GM18517 (cell line): ENCODE results near the gene SLC46A2.

Source experiments
- ATAC-seq: cut with Tn5 transposase; IDR thresholded peaks from one replicate; pipeline ENCODE4 v1.9.1; 2021; ENCODE audit warnings: mild to moderate bottlenecking, moderate library complexity; ENCODE audit not compliant: unreplicated experiment

Gene SLC46A2

GRCh38 chr9:112860451-112860850 is 30.2 kb downstream of the SLC46A2 start:
- no peak for ATAC-seq

- ATAC-seq: peak; percentile 66
Measured at GRCh38 chr9:112858625-112859147, 32.0 kb downstream of the SLC46A2 start.

- no peak for ATAC-seq
Measured at GRCh38 chr9:112858005-112858404, 32.7 kb downstream of the SLC46A2 start.

DNA sequence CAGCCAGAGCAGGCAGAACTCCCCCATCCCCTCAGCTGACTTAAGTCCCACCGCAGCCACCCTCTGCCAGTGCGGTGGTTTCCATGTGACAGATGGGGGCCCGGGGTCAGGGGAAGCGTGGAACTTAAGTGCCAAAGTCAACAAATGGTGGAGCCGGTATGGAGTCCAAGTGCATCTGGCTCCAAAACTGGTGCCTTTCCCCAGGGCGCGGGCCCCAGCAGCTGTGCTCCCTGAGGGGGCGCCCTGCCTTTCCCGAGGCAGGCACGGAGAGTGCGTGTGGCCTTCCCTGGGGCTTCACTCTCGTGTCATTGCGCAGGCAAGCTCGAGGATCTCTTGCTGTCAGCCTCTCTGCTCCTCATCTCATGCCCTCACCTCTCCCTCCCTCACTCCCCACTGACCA is 33.8 kb downstream of the SLC46A2 start:
- no peak for ATAC-seq

DNA sequence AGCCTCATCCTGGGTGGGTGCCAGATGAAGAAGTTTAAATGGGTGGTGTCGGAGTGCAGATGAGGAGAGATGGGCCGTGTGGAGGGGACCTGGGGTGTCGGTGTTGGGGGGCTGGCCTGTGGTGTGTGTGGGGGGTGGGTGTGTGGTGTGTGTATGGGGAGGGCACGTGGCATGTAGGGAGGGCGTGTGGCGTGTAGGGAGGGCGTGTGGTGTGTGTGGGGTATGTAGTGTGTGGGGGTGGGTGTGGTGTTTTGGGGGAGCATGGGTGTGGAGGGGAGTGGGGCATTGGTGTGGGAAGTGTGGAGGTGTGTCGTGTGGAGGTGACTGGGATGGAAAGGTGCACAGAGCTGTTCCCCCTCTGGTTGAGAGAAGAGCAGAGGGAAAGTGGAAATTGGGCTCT is 34.5 kb downstream of the SLC46A2 start:
- ATAC-seq: no peak

DNA sequence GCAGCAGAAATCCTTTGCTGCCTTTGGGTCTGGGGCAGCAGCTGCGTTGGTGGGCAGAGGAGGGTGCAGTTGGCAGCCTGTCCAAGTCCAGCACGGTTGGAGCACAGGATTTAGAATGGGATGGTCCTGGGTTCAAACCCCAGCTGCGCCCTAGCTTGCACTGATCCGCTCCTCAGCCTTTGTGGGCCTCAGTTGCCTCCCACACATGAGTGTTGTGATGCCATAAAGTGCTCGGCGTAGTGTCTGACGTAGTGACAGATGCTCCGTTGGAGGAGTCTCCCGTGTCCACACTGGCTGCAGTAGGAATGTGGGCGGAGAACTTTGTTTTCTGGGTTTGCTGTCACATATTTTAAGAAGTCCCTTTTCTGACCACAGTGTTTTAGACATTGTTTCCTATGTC is 36.0 kb downstream of the SLC46A2 start:
- ATAC-seq: no peak

GRCh38 chr9:112853882-112854585 is 36.6 kb downstream of the SLC46A2 start:
- no peak for ATAC-seq

- ATAC-seq: no peak
Measured at GRCh38 chr9:112852741-112853504, 37.8 kb downstream of the SLC46A2 start.

- no peak for ATAC-seq
Measured at GRCh38 chr9:112850840-112851239, 39.8 kb downstream of the SLC46A2 start.

DNA sequence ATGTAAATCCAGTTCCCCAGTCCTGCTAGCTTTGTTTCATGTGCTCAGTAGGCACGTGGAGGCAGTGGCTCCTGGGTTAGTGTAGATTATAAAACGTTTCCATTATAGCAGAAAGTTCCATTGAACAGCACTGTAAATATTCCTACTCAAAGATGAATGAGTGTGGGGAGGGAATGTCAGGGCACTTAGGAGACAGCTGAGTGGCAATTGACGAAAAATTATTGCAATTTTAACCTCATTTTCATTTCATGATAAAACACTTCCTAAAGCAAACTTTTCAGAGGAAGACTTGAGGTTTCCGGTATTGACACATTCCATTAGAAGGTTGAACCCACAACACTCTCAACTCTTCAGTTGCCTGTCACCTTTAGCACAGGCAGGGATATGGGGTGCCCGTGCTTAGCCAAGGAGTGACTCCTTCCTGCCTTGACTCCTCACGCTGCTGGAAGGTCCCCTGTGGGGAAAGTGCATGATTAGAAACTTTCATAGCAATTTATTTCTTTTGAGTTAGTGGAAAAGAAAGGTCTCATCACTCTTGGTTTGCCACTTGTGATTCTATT is 41.2 kb downstream of the SLC46A2 start:
- ATAC-seq: no peak

- no peak for ATAC-seq
Measured at GRCh38 chr9:112848316-112849151, 42.1 kb downstream of the SLC46A2 start.

DNA sequence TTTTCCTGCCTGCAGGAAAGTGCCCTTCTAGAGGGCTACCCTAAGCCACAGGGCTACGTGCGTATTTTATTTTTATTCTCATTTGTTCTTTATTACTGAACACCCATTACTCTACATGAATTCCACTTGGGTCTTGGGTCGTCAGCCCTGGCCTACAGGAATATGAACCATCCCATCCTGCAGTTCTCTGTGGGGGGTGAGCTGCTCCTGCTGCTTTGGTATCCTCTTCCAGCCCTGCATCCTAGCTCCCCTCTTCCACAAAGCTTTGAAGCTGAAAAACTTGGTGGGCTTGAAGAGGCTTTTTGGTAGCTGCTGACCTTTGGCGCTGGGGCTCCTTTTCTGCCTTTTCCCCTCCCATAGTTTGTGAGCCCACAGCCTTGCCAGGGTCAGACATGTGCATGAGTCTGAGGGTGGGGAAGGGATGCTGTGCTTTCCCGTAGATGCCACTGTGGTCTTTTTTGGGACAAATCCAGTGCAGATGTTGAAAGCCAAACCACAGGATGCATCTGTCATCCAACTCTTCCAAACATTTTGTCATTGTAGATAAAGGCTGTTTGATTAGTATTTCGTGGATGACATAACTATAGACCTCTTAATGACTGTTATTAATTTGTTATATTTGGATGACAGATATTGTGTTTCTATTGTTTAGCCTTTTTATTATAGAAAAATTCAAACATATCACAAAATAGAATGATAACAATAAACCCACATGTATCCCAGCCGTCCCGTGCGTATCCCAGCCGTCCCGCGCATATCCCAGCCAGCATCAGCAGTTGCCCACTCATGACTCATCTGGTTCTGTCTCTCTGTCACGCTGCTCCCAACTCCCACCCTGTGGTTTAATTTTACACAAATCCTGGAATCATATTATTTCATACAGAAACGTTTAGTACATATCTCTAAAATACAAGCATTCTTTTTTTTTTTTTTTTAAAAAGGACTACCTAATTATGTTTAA is 43.9 kb downstream of the SLC46A2 start:
- no peak for ATAC-seq

DNA sequence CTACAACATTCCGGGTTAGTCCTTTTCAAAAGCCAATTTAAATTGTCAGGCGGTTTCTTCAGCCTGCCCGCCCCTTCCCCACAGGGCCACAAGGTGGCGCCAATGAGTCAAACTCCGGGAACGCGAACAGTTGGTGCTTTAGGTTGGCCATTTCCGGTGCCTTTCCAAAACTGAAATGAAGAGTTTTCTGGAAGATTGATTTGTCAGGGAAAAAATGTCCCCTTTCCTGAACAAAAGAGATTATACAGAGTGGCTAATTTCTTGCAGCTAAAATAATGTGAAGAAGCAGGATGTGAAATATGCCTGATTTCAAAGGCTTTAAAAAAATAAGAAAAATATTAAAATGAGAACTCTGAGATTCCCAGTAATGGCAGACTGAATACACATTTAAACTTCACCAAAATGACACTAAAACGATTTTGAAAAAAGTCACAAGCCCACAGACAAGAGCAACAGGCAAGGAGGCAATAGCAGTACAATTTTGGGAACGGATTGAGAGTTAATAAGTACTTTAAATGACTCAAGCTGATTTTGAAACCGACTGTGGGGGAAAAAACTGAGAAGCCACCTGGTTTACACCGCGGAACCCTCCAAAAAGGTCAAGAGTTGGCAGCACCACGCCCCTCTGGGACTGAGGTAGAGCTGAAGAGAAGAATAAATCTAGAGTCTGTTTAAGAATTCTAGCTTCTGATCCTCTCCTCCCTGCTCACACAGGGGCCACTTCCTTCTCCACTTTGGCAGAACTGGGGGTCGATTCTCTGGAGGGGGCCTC is 45.7 kb downstream of the SLC46A2 start:
- peak; percentile 64 for ATAC-seq

GRCh38 chr9:112842555-112842954 is 48.1 kb downstream of the SLC46A2 start:
- no peak for ATAC-seq

DNA sequence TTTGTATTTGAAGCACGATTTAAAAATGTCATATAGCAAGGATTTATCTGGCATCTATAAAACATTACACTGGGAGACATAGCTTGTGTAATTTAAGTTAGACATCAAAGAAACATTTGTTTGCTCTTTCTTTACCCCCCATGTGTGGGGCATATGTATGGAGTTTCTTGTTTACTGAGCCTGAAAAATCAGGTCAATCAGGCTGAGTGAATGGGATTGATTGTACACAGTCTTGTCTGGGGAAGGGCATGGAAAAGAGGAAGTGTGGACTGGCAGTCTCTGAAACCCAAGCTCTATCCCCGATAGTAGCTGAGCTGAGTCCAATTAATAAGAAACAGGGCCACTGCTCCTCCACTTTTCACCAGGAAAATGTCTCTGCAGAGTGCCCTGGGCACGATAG is 49.4 kb downstream of the SLC46A2 start:
- ATAC-seq: no peak

DNA sequence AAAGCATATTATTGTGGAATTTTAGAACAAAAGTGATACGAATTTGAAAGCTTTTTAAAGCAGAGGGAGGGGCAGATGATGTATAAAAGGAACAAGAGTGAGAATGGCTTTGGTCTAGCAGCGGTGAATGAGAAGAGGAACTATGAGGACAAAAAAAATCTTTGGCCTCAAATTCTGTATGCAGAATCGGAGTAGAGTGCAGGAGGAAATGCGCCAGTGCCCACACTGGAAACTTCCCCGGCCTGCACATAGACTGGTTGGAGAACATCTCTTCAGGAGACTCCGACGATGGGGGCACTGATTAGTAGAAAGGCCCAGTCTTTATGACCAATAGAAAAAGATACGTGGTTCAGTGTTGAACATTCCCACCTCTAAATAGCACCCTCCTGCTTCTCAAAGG is 51.3 kb downstream of the SLC46A2 start:
- no peak for ATAC-seq

DNA sequence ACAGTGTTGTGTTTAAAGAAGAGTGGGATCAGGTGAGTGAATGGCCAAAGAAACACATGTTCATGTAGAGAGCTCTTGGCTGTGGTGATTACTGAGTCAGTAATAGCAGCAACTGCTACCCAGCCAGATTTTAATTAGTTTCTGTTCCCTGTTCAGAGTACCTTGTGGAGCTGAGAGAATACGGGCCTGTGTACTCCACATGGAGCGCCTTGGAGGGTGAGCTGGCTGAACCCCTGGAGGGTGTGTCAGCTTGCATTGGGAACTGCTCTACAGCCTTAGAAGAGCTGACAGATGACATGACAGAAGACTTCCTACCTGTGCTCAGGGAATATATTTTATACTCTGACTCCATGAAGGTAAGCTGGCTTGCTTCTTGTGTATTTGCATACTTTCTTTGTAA is 52.3 kb downstream of the SLC46A2 start:
- ATAC-seq: no peak

DNA sequence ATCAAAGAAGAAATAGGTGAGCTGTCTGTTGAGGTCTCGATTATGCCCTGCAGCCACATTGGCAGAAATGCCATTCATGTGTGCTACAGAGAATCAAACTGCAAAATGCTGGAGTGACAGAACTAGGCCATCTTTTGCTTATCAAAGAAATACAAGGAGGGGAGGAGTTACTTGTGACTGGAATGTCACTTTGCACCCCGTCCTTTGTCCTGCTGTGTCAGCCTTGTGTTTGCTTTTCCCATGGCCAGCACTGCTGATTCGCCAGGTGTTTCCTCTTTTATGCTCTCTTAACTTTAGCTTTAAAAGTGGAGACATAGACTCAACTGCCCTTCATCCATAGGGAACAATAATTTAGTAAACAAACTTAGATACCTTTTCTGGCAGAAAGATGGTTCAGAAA is 54.3 kb downstream of the SLC46A2 start:
- no peak for ATAC-seq

DNA sequence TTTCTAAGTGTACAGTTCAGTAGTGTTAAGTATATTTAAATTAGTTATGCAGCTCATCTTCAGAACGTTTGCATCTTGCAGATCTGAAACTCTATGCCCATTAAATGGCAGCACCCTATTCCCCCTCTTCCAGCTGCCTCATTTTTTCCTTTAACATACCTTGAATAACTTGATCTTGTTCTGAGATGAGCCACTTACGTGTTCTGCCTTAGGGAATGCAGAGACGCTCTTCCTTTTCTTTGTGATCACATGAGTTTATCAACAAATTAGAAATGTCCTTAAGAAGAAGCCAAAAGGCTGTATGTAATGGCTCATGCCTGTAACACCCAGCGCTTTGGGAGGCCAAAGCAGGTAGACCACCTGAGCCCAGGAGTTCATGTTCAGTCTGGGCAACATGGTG is 57.6 kb downstream of the SLC46A2 start:
- ATAC-seq: no peak
